ENCODE measurements around the gene NRXN2.

DNA sequence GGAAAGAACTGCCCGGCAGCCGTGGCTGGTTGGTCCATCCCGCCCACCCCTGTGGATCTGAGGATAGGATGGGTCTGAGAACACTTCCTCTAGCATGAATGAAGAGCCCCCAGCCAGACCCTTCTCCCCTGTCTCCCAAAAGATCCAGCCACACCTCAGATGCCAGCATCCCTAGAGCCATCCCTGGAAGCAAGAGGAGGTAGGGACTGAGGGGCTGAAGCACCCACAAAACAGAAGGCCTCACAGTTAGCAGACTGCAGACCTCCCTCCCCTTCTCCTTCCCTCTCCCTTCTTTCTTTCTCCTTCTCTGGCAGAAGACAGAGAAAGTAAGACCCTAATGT is 1.7 kb downstream of the NRXN2 start:
- TF ChIP-seq CTCF (IDR thresholded peaks at IDR 0.05), result no peak
- TF ChIP-seq POLR2A (IDR thresholded peaks at IDR 0.05), result no peak

Measured in heart left ventricle (tissue), 13 donors.